Measurements from ENCODE around the gene POLK. TPM values are rescaled to one million over a fixed set of nuclear protein-coding genes. Genes with fewer than 3 reads are reported as not detected.

POLK gene
- total and polyA plus RNA-seq, 2 of the 13 experiments (the other 11 are each of a cell fraction or from before 2014, with no cell fraction given), result 8.6 to 11.7 TPM

DNA sequence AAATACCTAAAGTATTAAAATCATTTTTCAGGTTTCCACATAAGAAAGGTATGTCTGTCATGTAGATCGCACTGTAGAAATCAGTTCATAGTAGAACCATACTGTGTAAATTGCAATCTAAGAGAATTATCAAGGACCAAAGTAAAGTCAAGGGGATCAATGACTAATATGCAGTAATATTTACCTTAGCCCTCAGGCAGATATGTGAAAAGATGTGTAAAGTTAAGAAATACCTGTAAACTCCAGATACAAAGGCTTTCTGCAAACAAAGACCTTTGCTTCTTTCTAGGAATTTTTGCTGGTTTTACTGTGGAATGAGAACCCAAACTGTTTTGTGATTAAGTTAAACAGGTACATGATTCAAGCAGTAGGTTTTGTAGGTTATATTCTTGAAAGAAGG lies 11.6 kb downstream of the POLK start (continued):
- TF ChIP-seq NRL (CRISPR knock-in tag; IDR thresholded peaks at IDR 0.05; ENCODE audit: borderline replicate concordance), result no peak
- TF ChIP-seq ISL2 (CRISPR knock-in tag; IDR thresholded peaks at IDR 0.05), result peak; percentile 51; the same call in 1 of the 2 replicates
- TF ChIP-seq ZNF383 (CRISPR knock-in tag; IDR thresholded peaks at IDR 0.05; ENCODE audit: borderline replicate concordance), result no peak
- no peak for TF ChIP-seq ZNF10 (CRISPR knock-in tag; IDR thresholded peaks at IDR 0.05; ENCODE audit: borderline replicate concordance, low read depth)
- no peak for TF ChIP-seq MIER2 (CRISPR knock-in tag; IDR thresholded peaks at IDR 0.05)
- TF ChIP-seq, protein P1, sequence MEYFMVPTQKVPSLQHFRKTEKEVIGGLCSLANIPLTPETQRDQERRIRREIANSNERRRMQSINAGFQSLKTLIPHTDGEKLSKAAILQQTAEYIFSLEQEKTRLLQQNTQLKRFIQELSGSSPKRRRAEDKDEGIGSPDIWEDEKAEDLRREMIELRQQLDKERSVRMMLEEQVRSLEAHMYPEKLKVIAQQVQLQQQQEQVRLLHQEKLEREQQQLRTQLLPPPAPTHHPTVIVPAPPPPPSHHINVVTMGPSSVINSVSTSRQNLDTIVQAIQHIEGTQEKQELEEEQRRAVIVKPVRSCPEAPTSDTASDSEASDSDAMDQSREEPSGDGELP (IDR thresholded peaks at IDR 0.05; ENCODE audit: borderline replicate concordance, low read depth), result no peak
- no peak for TF ChIP-seq SMAD9 (CRISPR knock-in tag; IDR thresholded peaks at IDR 0.05)
- no peak for TF ChIP-seq ZSCAN29 (CRISPR knock-in tag; conservative IDR thresholded peaks at IDR 0.05)
- TF ChIP-seq FOXP1 (IDR thresholded peaks at IDR 0.05), result no peak
- peak; percentile 63; the same call in 1 of the 2 replicates for TF ChIP-seq FOXP1 (CRISPR knock-in tag; IDR thresholded peaks at IDR 0.05)
- TF ChIP-seq ZNF788 (CRISPR knock-in tag; IDR thresholded peaks at IDR 0.05; ENCODE audit: borderline replicate concordance), result no peak
- TF ChIP-seq HMG20A (CRISPR knock-in tag; IDR thresholded peaks at IDR 0.05; ENCODE audit: borderline replicate concordance), result peak; percentile 86; the same call in 1 of the 2 replicates
- TF ChIP-seq, protein P2, sequence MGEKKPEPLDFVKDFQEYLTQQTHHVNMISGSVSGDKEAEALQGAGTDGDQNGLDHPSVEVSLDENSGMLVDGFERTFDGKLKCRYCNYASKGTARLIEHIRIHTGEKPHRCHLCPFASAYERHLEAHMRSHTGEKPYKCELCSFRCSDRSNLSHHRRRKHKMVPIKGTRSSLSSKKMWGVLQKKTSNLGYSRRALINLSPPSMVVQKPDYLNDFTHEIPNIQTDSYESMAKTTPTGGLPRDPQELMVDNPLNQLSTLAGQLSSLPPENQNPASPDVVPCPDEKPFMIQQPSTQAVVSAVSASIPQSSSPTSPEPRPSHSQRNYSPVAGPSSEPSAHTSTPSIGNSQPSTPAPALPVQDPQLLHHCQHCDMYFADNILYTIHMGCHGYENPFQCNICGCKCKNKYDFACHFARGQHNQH (CRISPR knock-in tag; IDR thresholded peaks at IDR 0.05), result no peak
- TF ChIP-seq REXO4 (CRISPR knock-in tag; IDR thresholded peaks at IDR 0.05; ENCODE audit: borderline replicate concordance), result no peak
- no peak for TF ChIP-seq FOXC1 (CRISPR knock-in tag; IDR thresholded peaks at IDR 0.05; ENCODE audit: borderline replicate concordance)
- no peak for TF ChIP-seq MATR3 (CRISPR knock-in tag; IDR thresholded peaks at IDR 0.05)
- TF ChIP-seq KDM1A (CRISPR knock-in tag; IDR thresholded peaks at IDR 0.05), result peak; percentile 57; the same call in 1 of the 2 replicates
- TF ChIP-seq SYNCRIP (IDR thresholded peaks at IDR 0.05; ENCODE audit: insufficient read depth, low read depth, low read length), result no peak
- TF ChIP-seq FUBP1 (CRISPR knock-in tag; IDR thresholded peaks at IDR 0.05; ENCODE audit: borderline replicate concordance), result no peak
- no peak for TF ChIP-seq ZNF24 (IDR thresholded peaks at IDR 0.05)
- TF ChIP-seq ZNF782 (CRISPR knock-in tag; IDR thresholded peaks at IDR 0.05; ENCODE audit: borderline replicate concordance), result no peak
- no peak for TF ChIP-seq ZNF615 (CRISPR knock-in tag; IDR thresholded peaks at IDR 0.05; ENCODE audit: borderline replicate concordance)
- peak; percentile 88 for TF ChIP-seq HMG20B (CRISPR knock-in tag; conservative IDR thresholded peaks at IDR 0.05)
- peak in 1 of 2 experiments; percentile 46; a peak in 1 of 4 replicates for TF ChIP-seq KLF16 (CRISPR knock-in tag; IDR thresholded peaks at IDR 0.05)
- TF ChIP-seq SIX1 (CRISPR knock-in tag; IDR thresholded peaks at IDR 0.05; ENCODE audit: borderline replicate concordance), result peak; percentile 55; the same call in 1 of the 2 replicates
- TF ChIP-seq RBM39 (IDR thresholded peaks at IDR 0.05; ENCODE audit: low read depth, low read length, poor library complexity, severe bottlenecking), result no peak
- TF ChIP-seq ZNF441 (CRISPR knock-in tag; IDR thresholded peaks at IDR 0.05; ENCODE audit: borderline replicate concordance), result no peak
- peak; percentile 94 for TF ChIP-seq GFI1 (CRISPR knock-in tag; IDR thresholded peaks at IDR 0.05; ENCODE audit: borderline replicate concordance)
- TF ChIP-seq NBN (conservative IDR thresholded peaks at IDR 0.05), result no peak
- peak; percentile 87 for TF ChIP-seq GATAD2A (CRISPR knock-in tag; IDR thresholded peaks at IDR 0.05)
- TF ChIP-seq THAP11 (CRISPR knock-in tag; IDR thresholded peaks at IDR 0.05), result peak; percentile 83
